HPDE6-E6E7 (cell line): Measurements from ENCODE around the gene HSP90AB1.

Experiments used
- DNase-seq: peaks from one replicate; pipeline ENCODE4 v3.0.0; 2011; ENCODE audit warnings: missing footprints; ENCODE audit errors: extremely low spot score

Gene HSP90AB1

DNA sequence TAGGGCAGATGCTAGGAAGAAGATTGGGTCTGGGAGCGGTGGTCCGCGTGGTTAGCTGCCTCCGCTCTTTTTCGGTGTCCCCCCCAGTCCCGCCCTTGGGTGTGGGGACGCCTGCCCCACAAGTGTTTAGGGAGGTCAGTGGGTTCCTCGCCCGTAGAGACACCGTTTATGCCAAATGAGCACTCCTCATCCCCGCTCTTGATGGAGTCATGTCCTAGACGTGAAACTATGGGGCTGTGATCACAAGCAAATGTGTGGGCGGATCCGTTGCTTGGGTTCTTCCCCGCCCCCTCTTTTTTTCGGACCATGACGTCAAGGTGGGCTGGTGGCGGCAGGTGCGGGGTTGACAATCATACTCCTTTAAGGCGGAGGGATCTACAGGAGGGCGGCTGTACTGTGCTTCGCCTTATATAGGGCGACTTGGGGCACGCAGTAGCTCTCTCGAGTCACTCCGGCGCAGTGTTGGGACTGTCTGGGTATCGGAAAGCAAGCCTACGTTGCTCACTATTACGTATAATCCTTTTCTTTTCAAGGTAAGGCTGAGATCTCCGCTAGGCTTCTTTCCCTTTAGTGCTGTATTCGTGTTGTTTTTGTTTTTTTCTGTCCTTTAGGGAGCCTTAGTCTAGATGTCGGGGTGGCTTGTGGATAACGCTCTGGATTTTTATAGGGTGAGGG, at the start of gene HSP90AB1:
TSS of gene HSP90AB1 (plus strand) at position 439 of the 675 bp plus-strand sequence. CDS start 1,529 bp downstream, outside the sequence.
- peak; percentile 91 for DNase-seq

DNA sequence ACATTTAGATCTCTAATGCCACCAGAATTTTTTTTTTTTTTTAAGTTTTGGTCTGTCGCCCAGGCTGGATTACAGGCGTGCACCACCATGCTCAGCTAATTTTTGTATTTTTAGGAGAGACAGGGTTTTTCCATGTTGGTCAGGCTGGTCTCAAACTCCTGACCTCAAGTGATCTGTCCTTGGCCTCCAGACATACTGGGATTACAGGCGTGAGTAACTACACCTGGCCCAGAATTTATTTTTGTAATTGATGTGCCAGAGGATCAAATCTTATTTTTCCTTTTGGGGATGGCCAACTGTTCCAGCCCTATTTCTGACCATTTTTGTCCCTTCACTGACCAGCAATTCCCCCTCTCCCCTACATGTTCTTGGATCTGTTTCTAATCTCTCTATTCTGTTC, 48.2 kb upstream of the HSP90AB1 start:
- DNase-seq = no peak

DNA sequence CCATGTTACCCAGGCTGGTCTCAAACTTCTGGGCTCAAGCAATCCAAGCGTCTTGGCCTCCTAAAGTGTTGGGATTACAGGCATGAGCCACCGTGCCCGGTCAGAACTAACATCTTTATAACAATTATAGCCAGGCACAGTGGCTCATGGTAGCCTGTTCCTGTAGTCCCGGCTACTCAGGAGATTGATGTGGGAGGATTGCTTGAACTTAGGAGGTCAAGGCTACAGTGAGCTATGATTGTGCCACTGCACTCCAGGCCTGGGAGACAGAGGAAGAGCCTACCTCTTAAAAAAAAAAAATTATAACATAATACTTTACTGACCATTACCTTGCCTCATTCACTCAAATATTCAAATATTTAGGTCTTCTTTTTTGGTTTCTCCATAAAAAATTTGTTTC, 47.0 kb upstream of the HSP90AB1 start:
- no peak for DNase-seq

DNA sequence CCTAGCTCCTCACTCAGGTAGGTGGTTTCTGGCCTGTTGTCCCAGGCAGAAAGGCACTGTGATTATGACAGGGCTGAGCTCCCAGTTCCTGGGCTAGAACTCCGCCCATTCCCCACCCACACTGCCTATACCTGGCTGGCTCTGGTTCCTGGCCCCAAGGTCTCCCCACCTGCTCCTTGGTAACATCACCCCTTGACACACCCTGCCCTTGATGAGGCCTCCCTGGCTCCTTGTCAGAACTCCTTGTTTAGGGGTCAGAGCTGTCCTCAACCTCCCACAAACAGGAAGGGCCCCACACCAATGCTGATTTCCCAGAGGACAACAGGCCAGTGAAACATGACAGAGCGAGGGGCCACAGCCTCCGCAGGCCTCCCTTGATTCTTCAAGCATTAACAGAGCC, 45.7 kb upstream of the HSP90AB1 start:
- DNase-seq = no peak

DNA sequence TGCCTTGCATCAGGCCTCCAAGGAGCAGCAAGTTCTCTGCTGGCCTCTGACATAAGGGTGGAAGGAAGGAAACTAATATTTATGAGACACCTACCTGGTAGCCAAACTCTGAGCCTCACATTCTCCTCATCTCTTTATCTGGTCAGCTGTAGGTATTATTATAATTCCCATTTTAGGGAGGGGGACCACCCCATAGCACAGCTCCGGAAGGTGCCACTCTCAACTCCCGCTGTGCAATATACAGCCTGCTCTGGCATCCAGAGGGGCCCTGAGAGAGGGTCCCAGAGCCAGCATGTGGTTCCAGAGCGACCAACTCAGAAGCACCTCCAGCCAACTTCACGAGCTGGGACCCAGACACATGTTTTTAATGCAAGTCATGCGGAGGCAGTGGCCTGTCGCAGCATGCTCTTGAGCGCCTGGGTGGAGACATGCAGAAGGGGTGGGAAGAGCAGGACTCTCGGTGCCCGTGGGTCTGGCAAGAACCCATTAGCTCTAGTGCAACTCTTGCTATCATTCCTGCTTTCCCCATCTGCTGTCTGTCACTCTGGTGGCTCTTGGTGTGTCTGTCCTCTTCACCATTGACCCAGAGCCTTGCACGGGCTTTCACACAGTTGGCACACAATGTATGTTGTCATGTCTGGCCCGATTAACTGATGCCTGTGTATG, 45.1 kb upstream of the HSP90AB1 start:
- peak; percentile 67 for DNase-seq

DNA sequence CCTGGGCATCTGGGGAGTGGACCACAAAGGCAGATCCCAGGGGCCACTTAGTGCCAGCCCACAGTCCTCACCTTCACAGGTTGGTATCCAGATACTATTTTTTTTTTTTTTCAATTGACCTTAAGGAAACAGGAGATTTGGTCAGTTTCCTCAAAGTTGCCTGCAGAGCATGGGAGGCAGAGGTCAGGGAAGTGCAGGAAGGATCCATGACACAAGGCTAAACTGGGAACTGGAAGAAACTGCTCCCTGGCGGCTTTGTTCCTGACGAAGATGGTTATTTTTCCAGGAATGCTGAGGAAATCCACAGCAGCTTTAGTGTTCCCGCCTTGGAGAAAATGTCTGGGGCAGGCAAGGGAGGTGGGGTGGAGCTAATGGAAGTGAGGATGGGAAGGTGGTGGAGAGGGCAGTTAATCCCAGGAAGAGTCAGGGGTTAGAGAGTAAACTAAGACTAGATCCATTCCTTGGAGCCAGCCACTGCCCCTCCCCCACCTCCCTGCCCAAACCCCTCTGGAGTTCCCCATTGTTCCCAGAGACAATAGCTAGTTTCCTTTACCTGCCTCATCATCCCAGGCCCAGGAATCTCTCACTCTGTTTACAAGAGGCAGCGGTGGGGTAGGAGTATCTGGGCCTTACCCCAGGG, 44.4 kb upstream of the HSP90AB1 start:
- no peak for DNase-seq

DNA sequence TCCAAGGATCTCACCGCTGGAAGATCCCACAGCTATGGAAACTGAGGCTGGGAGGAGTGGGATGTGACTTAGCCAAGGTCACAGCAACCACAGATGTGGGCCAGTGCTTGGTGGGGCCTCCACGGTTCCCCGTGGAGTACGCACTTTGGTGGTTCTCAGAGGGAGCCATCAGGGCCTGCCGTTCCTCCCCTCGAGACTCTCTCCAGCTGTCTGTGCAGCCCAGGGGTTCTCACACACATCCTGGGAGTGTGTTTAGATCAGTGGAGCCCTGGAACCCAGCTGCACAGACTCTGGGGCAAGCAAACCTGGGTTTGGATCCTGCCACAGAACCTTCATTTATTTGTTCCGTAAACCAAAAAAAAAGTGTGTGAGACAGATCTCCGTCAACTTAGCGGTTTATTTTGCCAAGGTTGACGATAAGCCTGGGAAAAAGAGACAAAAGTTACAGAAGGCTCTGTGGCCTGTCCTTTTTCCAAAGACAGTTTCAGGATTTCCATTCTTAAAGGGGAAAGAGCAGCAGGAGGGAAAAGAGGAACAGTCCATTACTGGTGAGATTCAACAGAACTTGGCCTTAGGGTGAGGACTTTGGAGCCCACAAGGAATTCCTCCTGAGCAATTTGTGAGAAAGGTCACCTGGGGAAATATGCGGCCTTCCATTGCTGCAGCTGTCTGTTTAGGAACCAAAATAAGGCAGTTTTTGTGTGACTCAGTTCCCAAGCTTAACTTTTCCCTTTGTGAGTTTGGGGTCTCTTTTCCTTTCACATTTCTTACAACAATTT, 43.7 kb upstream of the HSP90AB1 start:
- no peak for DNase-seq

DNA sequence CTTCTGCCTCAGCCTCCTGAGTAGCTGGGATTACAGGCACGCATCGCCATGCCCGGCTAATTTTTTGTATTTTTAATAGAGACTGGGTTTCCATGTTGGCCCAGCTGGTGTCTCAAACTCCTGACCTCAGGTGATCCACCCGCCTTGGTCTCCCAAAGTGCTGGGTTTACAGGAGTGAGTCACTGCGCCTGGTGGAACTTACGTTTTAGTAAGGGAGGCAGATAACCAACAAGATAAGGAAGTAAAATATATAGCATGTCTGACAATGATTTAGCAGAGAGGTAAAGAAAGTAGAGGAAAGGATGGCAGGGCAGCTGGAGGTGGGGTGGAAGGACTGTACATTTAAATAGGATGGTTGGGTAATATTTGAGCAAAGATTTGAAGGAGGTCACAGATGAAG, 42.9 kb upstream of the HSP90AB1 start:
- no peak for DNase-seq

DNA sequence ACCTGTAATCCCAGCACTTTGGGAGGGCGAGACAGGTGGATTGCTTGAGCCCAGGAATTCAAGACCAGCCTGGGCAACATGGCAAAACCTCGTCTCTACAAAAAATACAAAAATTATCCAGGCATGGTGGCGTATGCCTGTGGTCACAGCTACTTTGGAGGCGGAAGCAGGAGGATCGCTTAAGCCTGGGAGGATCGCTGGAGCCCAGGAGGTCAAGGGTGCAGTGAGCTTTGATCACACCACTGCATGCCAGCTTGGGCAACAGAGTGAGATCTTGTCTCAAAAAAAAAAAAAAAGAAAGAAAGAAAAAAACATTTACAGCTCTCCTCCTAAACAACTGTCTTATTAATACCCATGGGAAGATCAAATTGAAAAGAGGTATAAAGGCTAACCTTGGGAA, 38.9 kb upstream of the HSP90AB1 start:
- no peak for DNase-seq

DNA sequence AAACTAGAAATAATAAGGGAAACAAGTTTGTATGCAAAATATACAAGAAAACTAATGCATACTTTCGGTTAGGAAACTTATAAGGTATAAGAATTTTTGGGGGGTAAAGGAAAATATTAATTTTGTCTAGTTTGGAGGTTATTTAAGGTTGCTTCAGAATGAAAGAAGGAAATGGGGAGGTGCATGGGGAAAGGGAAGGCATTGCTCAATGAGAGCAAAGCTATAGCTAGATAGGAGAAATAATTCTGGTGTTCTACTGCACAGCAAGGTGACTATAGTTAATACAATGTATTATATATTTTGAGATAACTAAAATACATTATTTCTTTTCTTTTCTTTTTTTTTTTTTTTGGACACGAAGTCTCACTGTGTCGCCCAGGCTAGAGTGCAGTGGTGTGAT, 35.6 kb upstream of the HSP90AB1 start:
- DNase-seq = no peak

DNA sequence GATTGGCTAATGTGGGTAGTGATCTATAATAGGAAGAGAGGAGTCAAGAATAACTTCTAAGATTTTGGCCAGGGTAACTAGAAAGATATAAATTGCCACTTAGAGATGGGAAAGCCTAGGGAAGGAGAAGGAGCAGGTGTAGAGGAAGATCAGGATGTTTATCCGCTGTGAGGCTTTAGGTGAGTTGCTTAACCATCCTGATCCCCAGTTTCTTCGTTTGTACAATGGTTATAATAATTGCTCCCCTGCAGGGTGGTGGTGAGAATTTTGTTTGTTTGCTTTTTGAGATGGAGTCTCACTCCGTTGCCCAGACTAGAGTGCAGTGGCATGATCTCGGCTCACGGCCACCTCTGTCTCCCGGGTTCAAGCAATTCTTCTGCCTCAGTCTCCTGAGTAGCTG, 32.6 kb upstream of the HSP90AB1 start:
- no peak for DNase-seq

DNA sequence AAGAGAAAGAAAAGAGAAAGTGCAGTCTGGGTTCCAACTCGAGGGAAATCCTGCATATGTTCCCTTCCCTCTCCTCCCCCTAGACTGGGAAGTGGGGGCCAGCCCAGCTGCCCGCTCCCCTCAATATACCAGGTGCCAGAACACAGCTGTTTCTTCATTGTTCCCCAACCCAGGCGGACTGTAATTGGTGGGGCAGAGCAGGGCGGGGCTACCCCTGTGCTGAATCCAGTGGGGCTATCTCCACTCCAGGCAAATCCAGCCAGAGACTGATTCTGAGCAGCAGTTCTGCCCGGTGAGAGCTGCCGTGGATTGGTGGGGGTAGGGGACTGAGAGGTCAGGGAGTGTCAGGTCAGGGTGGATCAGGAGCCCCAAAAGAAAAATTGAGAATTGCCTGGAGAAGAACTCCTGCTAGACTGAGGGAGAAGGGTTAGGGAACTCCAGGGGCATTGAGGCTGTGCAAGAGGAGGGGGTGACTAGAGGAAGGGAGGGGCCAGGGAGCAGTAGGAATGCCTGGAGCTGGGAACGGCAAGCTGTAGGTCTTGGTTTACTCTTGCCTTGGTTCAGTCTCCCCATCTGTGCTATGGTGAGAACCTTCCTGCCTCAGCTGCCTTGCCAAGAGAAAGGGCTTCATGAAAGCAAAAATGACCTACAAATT, 30.1 kb upstream of the HSP90AB1 start, which contains the start of gene MYMX:
TSS of gene MYMX (plus strand) at position 250 of the 655 bp plus-strand sequence. CDS start 546 bp downstream, outside the sequence.
- no peak for DNase-seq

DNA sequence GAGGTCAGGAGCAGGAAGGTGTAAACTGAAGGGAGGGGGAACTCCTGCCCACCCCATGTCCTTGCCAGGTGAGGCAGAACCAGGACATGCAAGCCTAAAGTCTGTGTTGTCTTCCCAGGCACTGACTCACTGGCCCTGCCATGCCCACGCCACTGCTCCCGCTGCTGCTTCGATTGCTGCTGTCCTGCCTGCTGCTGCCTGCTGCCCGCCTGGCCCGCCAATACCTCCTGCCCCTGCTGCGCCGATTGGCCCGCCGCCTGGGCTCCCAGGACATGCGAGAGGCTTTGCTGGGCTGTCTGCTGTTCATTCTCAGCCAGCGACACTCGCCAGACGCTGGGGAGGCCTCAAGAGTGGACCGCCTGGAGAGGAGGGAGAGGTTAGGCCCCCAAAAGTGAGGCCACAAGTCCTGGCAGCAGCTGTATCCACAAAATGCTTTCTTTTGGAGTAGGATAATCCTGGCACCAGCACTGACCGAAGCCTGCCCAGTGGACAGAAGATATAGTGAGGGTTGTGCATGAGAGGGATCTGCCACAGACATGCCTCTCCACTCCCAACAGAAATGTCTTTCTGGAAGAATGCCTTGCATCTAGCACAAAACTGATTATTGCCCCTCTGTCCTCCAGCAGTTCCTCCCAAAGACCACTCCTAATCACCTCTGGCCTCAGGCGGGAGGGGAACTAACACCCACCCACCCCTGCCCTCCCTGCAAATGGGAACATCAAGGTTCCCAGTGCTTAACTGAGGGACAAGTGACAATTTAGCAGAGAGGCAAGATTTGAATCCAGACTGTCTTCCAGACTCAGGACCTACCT, 29.4 kb upstream of the HSP90AB1 start:
- no peak for DNase-seq

DNA sequence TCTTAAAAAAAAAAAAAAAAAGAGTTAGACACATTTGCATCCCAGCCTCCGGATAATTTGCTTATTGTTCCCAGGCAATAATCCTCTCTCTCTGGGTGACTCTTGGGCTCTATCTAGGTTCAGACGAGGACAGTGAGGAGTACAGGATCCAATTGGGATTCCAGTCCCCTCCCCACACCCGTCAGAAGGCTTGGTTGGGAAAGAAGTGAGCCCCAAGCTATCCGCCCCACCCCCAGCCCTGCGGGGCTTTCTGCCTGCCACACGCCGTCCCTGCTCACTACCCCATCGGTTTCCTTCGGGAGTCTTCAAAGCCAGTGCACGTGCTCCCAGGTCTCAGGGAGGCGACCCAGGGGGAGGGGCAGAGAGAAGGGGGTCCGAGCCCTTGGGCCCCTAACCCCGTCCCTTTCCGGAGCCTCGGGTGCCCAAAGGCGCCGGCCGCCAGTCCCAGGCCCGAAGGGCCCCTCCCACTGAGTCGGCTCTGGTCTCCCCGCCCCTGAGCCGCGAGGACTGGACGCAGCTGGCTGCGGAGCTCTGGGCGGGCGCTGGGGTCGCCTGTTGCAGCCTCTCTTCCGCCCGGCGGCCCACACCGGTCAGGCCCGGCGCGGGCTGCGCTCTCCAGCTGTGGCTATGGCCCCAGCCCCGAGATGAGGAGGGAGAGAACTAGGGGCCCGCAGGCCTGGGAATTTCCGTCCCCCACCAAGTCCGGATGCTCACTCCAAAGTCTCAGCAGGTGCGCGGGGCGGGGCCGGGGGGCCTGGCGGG, 27.7 kb upstream of the HSP90AB1 start:
- no peak for DNase-seq

DNA sequence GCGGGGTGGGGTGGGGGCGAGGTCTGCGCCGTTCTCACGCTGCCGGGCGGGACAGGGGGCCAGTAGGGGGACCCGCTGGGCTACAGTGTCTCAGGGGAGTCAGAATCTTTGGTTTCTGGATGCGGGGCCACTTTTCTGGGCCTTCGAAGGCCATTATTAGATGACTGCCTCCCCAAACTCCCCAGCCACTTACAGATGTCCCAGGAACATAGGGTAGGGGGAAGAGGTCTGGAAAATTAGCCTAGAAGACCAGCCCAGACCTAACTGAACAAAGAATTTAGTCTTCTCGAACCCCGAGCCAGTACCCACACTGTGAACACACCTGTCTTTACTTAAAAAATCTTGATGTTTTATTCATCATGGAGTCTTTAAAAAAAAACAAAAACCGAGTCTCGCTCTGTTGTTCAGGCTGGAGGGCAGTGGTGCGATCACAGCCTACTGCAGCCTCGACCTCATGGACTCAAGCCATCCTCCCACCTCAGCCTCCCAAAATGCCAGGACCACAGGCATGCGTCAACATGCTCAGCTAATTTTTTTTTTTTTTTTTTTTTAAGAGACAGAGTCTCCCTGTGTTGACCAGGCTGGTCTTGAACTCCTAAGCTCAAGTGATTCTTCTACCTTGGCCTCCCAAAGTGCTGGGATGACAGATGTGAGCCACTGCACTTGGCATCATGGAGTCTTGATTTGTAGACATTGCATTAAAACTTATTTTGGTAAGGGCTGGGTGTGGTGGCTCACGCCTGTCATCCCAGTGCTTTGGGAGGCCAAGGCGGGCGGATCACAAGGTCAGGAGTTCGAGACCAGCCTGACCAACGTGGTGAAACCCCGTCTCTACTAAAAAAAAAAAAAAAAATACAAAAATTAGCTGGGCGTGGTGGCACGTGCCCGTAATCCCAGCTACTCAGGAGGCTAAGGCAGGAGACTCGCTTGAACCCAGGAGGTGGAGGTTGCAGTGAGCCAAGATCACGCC, 26.8 kb upstream of the HSP90AB1 start:
- no peak for DNase-seq

DNA sequence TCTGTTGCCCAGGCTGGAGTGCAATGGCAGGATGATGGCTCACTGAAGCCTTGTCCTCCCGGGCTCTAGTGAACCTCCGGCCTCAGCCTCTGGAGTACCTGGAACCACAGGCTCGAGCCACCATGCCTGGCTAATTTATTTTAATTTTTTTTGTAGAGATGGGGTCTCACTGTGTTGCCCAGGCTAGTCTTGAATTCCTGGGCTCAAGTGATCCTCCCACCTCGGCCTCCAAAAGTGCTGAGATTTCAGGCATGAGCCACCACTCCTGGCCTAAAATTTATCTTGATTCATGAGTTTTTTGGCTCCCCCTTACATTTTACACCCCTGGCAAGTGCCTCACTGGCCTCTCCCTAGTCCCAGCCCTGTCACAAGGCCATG, 26.0 kb upstream of the HSP90AB1 start:
- no peak for DNase-seq

DNA sequence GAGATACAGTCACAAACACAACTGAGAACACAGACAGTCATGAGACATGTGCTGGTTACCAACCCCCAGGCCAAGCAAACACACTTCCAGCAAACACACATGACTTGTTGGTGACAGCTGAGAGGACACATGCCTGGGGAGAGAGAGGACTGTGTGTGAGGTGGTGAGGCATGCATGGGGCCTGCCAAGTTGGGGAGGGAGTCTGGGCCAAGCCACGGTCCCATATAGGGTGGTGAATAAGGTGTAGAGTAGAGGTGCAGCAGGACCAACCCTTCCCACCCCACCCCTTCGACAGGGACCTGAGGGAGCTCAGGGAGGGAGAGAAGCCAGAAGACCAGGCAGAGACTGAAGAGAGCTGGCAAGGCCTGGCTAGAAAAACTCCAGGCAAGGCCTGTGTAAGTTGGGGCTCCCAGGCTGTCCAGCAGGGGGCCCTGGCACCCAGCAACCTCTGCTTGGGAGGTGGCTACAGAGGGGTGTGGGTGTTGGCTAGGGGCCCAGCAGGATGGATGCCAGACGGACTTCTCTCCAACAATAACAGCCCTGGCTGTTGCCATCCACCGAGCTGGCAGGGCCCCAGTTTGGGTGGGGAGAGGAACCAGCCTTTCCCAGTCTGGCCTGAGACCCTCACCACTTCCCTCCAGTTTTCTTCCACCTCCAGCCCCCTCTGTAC, 25.5 kb upstream of the HSP90AB1 start:
- DNase-seq = peak; percentile 82

DNA sequence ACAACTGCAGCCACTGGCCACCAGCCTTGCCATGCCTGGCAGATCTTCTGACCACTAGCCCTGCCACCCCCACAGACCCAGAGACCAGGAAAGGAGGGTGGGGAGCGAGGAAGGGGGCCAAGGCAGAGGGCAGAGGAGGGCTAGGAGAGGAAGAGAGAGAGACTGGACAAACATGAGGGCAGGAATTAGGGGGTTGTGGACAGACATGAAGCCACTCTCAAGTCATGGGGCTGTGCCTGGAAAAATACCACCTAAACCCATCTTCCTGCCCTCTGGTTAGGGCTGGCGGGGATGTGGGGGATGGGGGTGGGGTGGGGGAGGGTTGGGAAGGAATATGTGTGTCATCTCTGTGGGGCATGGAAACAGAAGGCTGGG, 25.0 kb upstream of the HSP90AB1 start:
- no peak for DNase-seq
